ENCODE results near the gene GMCL1. TPM values are rescaled to one million over a fixed set of nuclear protein-coding genes. Genes with fewer than 3 reads are reported as not detected.

The GMCL1 gene
- total and polyA plus RNA-seq, 9 of the 15 experiments (the other 6 are each of a cell fraction or from before 2014, with no cell fraction given): 7.0 to 27.3 (median 15.4) TPM

- Histone ChIP-seq H3K4me3 (no peak overlapping the region), H3K4me1 (replicated peaks in 1 of 2; ENCODE audit: control insufficient read depth in 2 of 2, insufficient read depth in 2 of 2, low read length in 2 of 2) (no peaks in the 10 kb centered on the region; a peak in 1 of 5 replicates), H3K36me3 (ENCODE audit: control insufficient read depth, insufficient read depth, low read length) (no peaks in the 10 kb centered on the region), H3K4me2 (ENCODE audit: insufficient read depth, low read length) (no peak overlapping the region), H4K20me1 (replicated peaks; ENCODE audit: control insufficient read depth, insufficient read depth, low read length) (no peaks in the 10 kb centered on the region), H3K27me3 (ENCODE audit: control insufficient read depth in 2 of 2, insufficient read depth in 2 of 2, low read length in 2 of 2) (no peaks in the 10 kb centered on the region), H3K79me2 (ENCODE audit: control insufficient read depth, insufficient read depth, low read length) (no peaks in the 10 kb centered on the region), H3K9me3 (replicated peaks; ENCODE audit: control insufficient read depth, insufficient read depth, low read depth, low read length) (no peaks in the 10 kb centered on the region), H3K9me1 (ENCODE audit: control insufficient read depth, insufficient read depth, low read length) (no peaks in the 10 kb centered on the region), H3K9ac (ENCODE audit: insufficient read depth in 1 of 2, low read depth in 2 of 2, low read length in 2 of 2) (no peak overlapping the region), H3K27ac (ENCODE audit: extremely low read depth, low read depth, low read length) (no peak overlapping the region), H2AFZ (ENCODE audit: low read depth, low read length) (no peak overlapping the region)
- ATAC-seq (peak; percentile 41), DNase-seq (ENCODE audit: extremely low read depth in 1 of 4, low spot score in 3 of 4) (no peak), FAIRE-seq (peak; percentile 15)
- POLR2A ChIA-PET: interaction anchor here (0.6 to 2.2 kb wide), 6 partner anchors 9 to 150 kb away, joined by 3 to 11 read pairs (median 3); no protein-coding TSS in a partner anchor
- WGBS (ENCODE audit: insufficient coverage, low coverage, missing lambda C conversion rate): 28% methylated on average over 7 of the region's 7 CpGs
- CTCF ChIA-PET (ENCODE audit: low intra/inter-chr PET ratio): no interaction called here
- in situ Hi-C loops (cut with MboI): no loop called here
- no TSS peak for BruUV-seq (replicated peaks)
- TF ChIP-seq CSDE1 (IDR thresholded peaks at IDR 0.05) (0 out of 4 replicates have a peak, but pooled peaks of 1 of the 2 experiments have one; percentile 20), RFX1 (IDR thresholded peaks at IDR 0.05) (peak; percentile 91), MLLT1 (IDR thresholded peaks at IDR 0.05) (no peak)
- intact Hi-C loops (cut with micrococcal nuclease): no loop called here
Measured at GRCh38 chr2:69789772-69790600, 39.5 kb upstream of the GMCL1 start.
